Measurements from ENCODE around the gene ABCD3.

The ABCD3 gene

DNA sequence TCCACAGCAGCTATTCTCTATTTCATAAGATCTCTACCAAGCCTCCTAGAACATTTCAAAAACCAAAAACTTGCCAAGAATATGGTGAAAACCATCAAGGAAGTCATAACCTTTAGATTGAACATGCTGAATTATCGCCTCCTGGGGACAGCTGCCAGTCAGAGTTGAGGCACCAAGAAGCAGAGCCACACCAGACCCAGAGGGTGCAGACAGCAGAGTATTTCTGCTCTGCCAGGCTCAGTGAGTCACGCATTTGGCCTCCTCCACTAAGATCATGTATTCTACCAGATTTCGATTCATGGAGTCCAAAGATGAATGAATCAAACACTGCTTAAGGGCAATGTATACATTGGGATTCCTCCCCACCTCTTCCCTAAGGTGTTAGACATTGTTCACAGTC is 121.3 kb downstream of the ABCD3 start:
- H3K4me3 ChIP-seq (ENCODE audit: low read depth, low read length), result no peak overlapping the region
- no peak for DNase-seq (ENCODE audit: low read depth)
- TF ChIP-seq CTCF (IDR thresholded peaks at IDR 0.05; ENCODE audit: control insufficient read depth, extremely low read depth, insufficient read depth), result no peak

DNA sequence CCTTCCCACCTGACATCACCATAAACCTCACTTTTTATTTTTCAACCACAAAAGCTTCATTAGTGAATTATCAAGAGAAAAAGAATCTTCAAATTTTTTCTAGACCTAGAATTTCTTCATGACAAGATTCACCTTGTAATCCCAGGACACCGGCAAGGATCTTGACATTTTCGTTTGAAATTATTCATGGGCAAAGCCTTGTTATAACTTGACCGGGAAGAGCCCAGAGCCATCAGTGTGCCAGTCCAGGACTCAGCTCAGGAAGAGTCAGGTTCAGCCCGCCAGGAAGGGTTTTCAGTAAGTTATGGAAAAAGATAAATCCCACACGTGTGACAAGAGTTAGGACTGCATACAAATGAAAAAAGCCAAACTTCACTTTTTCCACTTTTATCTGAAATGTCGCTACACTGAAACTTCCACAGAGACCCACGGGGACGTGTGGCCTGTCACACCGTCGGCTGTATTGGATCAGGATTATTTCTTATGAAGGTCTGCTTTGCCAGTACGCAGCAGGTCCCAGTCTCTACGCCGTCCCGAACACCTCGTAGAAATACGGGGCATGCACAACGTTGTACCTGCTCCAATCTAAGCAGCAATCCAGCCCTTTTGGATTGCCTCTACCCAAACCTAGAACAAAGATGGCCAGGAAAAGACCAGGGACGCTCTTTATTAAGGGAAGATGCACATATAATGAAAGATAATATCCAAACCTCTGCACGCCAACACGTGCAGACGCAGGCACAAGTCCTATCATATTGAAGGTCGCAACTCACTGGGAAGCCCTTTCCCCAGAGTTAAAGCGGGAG is 122.5 kb downstream of the ABCD3 start:
- no peak overlapping the region for H3K4me3 ChIP-seq (ENCODE audit: low read depth, low read length)
- TF ChIP-seq CTCF (IDR thresholded peaks at IDR 0.05; ENCODE audit: control insufficient read depth, extremely low read depth, insufficient read depth), result no peak
- no peak for DNase-seq (ENCODE audit: low read depth)

DNA sequence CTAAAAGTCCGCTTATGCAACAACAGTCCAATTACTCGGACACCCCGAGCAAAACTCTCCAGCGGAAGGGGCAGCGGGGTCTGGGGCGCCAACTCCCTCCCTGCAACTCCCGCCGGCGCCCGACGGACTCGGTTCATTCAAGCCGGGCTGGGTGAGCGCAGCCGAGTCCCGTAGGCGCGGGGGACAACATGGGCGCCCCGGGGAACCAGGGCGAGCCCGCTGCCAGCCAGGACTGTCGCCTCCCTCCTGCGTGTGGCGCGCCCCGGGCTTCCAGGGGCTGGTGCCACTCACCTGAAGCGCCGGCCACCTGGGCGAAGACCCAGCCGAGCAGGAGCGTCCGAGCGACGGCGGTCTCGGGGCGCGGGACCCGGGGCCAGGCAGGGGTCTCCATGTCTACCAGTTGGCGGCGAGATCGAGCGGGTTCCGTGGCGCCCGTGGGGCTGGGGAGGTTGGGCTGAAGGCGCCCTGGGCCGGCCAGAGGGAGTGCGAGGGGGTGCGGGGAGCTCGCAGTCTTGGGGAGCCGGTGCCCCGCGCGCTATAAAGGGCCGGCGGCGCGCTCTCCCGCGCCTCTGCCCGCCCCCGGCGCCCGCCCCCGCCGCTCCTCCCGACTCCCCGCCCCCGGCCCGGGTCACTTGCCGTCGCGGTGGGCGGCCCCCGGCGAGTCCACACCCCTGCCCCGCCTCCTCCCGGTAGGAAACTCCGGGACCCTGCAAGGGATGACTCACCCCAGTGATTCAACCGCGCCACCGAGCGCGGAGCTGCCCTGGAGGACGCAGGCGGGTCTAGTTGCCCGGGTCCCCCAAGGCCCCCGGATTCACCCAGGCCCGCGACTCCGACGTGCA is 123.3 kb downstream of the ABCD3 start, which contains the start of gene F3:
Gene F3, minus strand, starts transcription at position 514 of the 842 bp plus-strand sequence. Its CDS starts 123 bp downstream, at position 391.
- no peak for TF ChIP-seq CTCF (IDR thresholded peaks at IDR 0.05; ENCODE audit: control insufficient read depth, extremely low read depth, insufficient read depth)
- no peak for DNase-seq (ENCODE audit: low read depth)
- H3K4me3 ChIP-seq (ENCODE audit: low read depth, low read length), result peak within 1 kb of the TSS; percentile 33

DNA sequence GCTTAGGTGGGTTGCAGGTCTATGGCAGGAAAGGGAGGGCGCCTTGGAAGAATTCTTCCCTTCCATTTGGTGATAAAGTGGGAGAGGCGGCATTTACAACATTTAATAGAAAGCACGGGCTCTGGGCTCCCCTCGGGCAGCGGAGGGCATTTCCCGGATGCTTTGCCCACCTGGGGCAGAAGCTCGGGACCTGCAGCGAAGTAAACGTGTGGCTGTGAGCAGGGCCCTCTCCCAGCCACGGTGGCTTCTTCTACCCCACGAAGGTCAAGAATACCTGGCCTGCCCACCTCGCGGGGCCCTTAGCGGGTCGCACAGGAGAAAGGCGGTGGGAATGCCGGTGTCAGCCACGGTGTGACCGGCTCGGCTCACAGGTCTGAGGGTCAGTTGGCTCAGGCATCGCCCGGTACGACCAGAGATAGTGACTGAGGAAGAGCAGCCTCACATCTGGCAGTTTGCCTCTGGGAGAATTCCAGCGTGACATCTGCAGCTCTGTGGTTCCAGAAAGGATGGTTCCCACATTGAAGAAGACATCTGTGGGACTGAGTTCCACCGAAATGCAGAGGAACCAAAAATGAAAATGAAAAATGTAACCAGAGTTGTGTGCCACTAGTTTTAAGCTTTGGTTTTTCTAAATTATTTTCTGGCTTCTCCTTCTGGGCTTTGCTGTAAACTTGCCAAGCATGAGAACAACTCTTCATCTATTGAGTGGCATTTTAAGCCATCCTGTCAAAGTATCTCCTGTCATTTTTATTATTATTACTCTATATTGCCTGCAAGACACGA is 124.1 kb downstream of the ABCD3 start:
- TF ChIP-seq CTCF (IDR thresholded peaks at IDR 0.05; ENCODE audit: control insufficient read depth, extremely low read depth, insufficient read depth), result no peak
- peak overlapping the region; percentile 8; the same call in 1 of the 2 replicates for H3K4me3 ChIP-seq (ENCODE audit: low read depth, low read length)
- no peak for DNase-seq (ENCODE audit: low read depth)

- no peak for TF ChIP-seq CTCF (IDR thresholded peaks at IDR 0.05; ENCODE audit: control insufficient read depth, extremely low read depth, insufficient read depth)
- H3K4me3 ChIP-seq (ENCODE audit: low read depth, low read length), result no peak overlapping the region
- DNase-seq (ENCODE audit: low read depth), result no peak
These were observed 124.8 kb downstream of the ABCD3 start for GRCh38 chr1:94543001-94543400.

GRCh38 chr1:94543893-94544635 is 125.9 kb downstream of the ABCD3 start:
- H3K4me3 ChIP-seq (ENCODE audit: low read depth, low read length), result no peak overlapping the region
- no peak for DNase-seq (ENCODE audit: low read depth)
- TF ChIP-seq CTCF (IDR thresholded peaks at IDR 0.05; ENCODE audit: control insufficient read depth, extremely low read depth, insufficient read depth), result no peak

All from LNCaP clone FGC (cell line).